ENCODE results near the gene ZNG1E.
A peak's percentile ranks its signal among the peaks of the same experiment; 100 is the strongest.
"Not testable (repeated sequence)": the region's sequence is repeated elsewhere in the genome, so short reads cannot be mapped to it uniquely, and the experiment has no call there.

ZNG1E gene

GRCh38 chr9:65675589-65676021 is at the start of gene ZNG1E:
Gene ZNG1E, plus strand, starts transcription at chr9:65675928. Its CDS starts 49 bp downstream, at chr9:65675977.
- not testable (repeated sequence) for H3K9me3 ChIP-seq (ENCODE audit: control insufficient read depth in 1 of 2, low read length in 2 of 2); H3K36me3 ChIP-seq (ENCODE audit: control insufficient read depth in 1 of 2, insufficient read depth in 2 of 2, low read length in 2 of 2); H3K27me3 ChIP-seq (ENCODE audit: control insufficient read depth in 1 of 2, insufficient read depth in 2 of 2, low read length in 2 of 2); H3K4me1 ChIP-seq (ENCODE audit: control insufficient read depth in 1 of 2, insufficient read depth in 2 of 2, low read length in 2 of 2)
- H3K27ac ChIP-seq (ENCODE audit: low read depth, low read length), result peak within 1 kb of the TSS; percentile 32
- peak within 1 kb of the TSS; percentile 24 to 58 for H3K4me3 ChIP-seq (ENCODE audit: low read depth in 1 of 2, low read length in 2 of 2)
- peak within 1 kb of the TSS in 1 of 2 donors; percentile 33 for H3K9ac ChIP-seq (ENCODE audit: low read depth in 1 of 2, low read length in 2 of 2)

GRCh38 chr9:65673579-65673978 is 2.1 kb upstream of the ZNG1E start:
- H3K27ac ChIP-seq (ENCODE audit: low read depth, low read length); H3K4me1 ChIP-seq (ENCODE audit: control insufficient read depth in 1 of 2, insufficient read depth in 2 of 2, low read length in 2 of 2); H3K9ac ChIP-seq (ENCODE audit: low read depth in 1 of 2, low read length in 2 of 2); H3K4me3 ChIP-seq (ENCODE audit: low read depth in 1 of 2, low read length in 2 of 2); H3K27me3 ChIP-seq (ENCODE audit: control insufficient read depth in 1 of 2, insufficient read depth in 2 of 2, low read length in 2 of 2); H3K9me3 ChIP-seq (ENCODE audit: control insufficient read depth in 1 of 2, low read length in 2 of 2); H3K36me3 ChIP-seq (ENCODE audit: control insufficient read depth in 1 of 2, insufficient read depth in 2 of 2, low read length in 2 of 2): not testable (repeated sequence)

DNA sequence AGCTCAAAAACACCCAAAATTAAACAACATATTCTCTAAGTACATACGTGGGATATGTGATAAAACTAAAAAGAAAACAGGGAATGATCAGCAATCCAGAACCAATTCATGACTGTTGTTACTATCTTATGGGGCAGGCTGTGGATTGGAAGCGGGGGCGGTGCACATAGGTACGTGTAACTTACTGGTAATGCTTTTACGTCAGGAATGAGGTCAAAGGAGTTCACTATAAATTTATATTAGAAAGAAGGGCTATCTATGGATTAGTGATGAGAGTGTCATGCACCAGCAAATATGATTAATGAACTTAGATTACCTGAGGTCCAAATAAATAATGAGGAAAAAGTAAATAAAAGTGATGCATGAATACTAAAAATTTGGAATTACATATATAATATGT is 710 bp upstream of the ZNG1E start:
- H3K4me3 ChIP-seq (ENCODE audit: low read depth in 1 of 2, low read length in 2 of 2); H3K9ac ChIP-seq (ENCODE audit: low read depth in 1 of 2, low read length in 2 of 2); H3K4me1 ChIP-seq (ENCODE audit: control insufficient read depth in 1 of 2, insufficient read depth in 2 of 2, low read length in 2 of 2); H3K36me3 ChIP-seq (ENCODE audit: control insufficient read depth in 1 of 2, insufficient read depth in 2 of 2, low read length in 2 of 2); H3K9me3 ChIP-seq (ENCODE audit: control insufficient read depth in 1 of 2, low read length in 2 of 2); H3K27ac ChIP-seq (ENCODE audit: low read depth, low read length); H3K27me3 ChIP-seq (ENCODE audit: control insufficient read depth in 1 of 2, insufficient read depth in 2 of 2, low read length in 2 of 2): not testable (repeated sequence)

- H3K4me1 ChIP-seq (ENCODE audit: control insufficient read depth in 1 of 2, insufficient read depth in 2 of 2, low read length in 2 of 2); H3K27ac ChIP-seq (ENCODE audit: low read depth, low read length); H3K27me3 ChIP-seq (ENCODE audit: control insufficient read depth in 1 of 2, insufficient read depth in 2 of 2, low read length in 2 of 2); H3K4me3 ChIP-seq (ENCODE audit: low read depth in 1 of 2, low read length in 2 of 2); H3K36me3 ChIP-seq (ENCODE audit: control insufficient read depth in 1 of 2, insufficient read depth in 2 of 2, low read length in 2 of 2); H3K9ac ChIP-seq (ENCODE audit: low read depth in 1 of 2, low read length in 2 of 2); H3K9me3 ChIP-seq (ENCODE audit: control insufficient read depth in 1 of 2, low read length in 2 of 2): not testable (repeated sequence)
Measured at GRCh38 chr9:65676389-65676788, 661 bp downstream of the ZNG1E start.

DNA sequence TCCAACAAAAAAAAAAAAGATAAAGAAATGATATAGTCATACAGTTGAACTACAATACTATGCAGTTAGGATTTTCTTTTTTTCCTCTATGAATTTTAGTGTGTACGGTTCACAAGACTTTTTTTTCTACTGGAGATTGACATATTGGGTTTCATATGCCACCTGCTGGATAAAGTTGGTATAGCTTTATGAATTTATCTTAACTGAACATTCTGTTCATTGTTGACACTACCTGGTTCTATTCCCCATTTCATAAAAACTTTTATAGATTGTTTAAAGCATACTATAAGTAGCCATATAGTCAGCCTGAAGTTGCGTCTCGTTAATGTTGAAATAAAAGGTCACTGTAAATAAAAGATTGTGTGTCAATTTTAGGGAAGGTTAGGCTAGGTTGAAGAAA is 2.8 kb downstream of the ZNG1E start:
- H3K27ac ChIP-seq (ENCODE audit: low read depth, low read length); H3K4me1 ChIP-seq (ENCODE audit: control insufficient read depth in 1 of 2, insufficient read depth in 2 of 2, low read length in 2 of 2); H3K27me3 ChIP-seq (ENCODE audit: control insufficient read depth in 1 of 2, insufficient read depth in 2 of 2, low read length in 2 of 2); H3K4me3 ChIP-seq (ENCODE audit: low read depth in 1 of 2, low read length in 2 of 2); H3K9ac ChIP-seq (ENCODE audit: low read depth in 1 of 2, low read length in 2 of 2); H3K36me3 ChIP-seq (ENCODE audit: control insufficient read depth in 1 of 2, insufficient read depth in 2 of 2, low read length in 2 of 2); H3K9me3 ChIP-seq (ENCODE audit: control insufficient read depth in 1 of 2, low read length in 2 of 2): not testable (repeated sequence)

DNA sequence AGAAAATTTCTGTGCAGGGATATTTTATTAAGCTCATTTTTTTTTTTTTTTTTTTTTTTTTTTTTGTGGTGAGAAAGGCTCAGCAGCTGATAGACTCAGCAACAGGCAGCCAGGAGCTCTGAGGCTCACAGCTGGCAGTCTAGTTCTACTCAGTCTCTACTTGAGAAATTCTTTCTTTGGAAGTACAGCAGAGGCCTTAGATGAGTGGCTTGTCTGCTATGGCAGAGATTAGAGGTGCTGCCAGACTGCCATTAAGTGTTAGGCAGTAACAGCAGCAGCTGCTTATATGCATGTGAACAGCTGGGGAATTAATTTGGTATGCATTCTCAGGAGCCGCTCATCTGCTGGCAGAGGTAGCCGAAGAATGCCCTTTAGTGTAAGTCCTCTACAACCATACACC is 27.8 kb downstream of the ZNG1E start:
- H3K9me3 ChIP-seq (ENCODE audit: control insufficient read depth in 1 of 2, low read length in 2 of 2); H3K27ac ChIP-seq (ENCODE audit: low read depth, low read length); H3K27me3 ChIP-seq (ENCODE audit: control insufficient read depth in 1 of 2, insufficient read depth in 2 of 2, low read length in 2 of 2); H3K4me1 ChIP-seq (ENCODE audit: control insufficient read depth in 1 of 2, insufficient read depth in 2 of 2, low read length in 2 of 2); H3K36me3 ChIP-seq (ENCODE audit: control insufficient read depth in 1 of 2, insufficient read depth in 2 of 2, low read length in 2 of 2); H3K4me3 ChIP-seq (ENCODE audit: low read depth in 1 of 2, low read length in 2 of 2); H3K9ac ChIP-seq (ENCODE audit: low read depth in 1 of 2, low read length in 2 of 2): not testable (repeated sequence)

- not testable (repeated sequence) for H3K27me3 ChIP-seq (ENCODE audit: control insufficient read depth in 1 of 2, insufficient read depth in 2 of 2, low read length in 2 of 2); H3K9ac ChIP-seq (ENCODE audit: low read depth in 1 of 2, low read length in 2 of 2); H3K9me3 ChIP-seq (ENCODE audit: control insufficient read depth in 1 of 2, low read length in 2 of 2); H3K4me3 ChIP-seq (ENCODE audit: low read depth in 1 of 2, low read length in 2 of 2); H3K27ac ChIP-seq (ENCODE audit: low read depth, low read length); H3K36me3 ChIP-seq (ENCODE audit: control insufficient read depth in 1 of 2, insufficient read depth in 2 of 2, low read length in 2 of 2); H3K4me1 ChIP-seq (ENCODE audit: control insufficient read depth in 1 of 2, insufficient read depth in 2 of 2, low read length in 2 of 2)
Measured at GRCh38 chr9:65714445-65714844, 38.7 kb downstream of the ZNG1E start.

- H3K9ac ChIP-seq (ENCODE audit: low read depth in 1 of 2, low read length in 2 of 2); H3K4me3 ChIP-seq (ENCODE audit: low read depth in 1 of 2, low read length in 2 of 2); H3K36me3 ChIP-seq (ENCODE audit: control insufficient read depth in 1 of 2, insufficient read depth in 2 of 2, low read length in 2 of 2); H3K27ac ChIP-seq (ENCODE audit: low read depth, low read length); H3K4me1 ChIP-seq (ENCODE audit: control insufficient read depth in 1 of 2, insufficient read depth in 2 of 2, low read length in 2 of 2); H3K27me3 ChIP-seq (ENCODE audit: control insufficient read depth in 1 of 2, insufficient read depth in 2 of 2, low read length in 2 of 2); H3K9me3 ChIP-seq (ENCODE audit: control insufficient read depth in 1 of 2, low read length in 2 of 2): not testable (repeated sequence)
Measured at GRCh38 chr9:65737096-65737564, 61.4 kb downstream of the ZNG1E start, which contains the start of gene FOXD4L4. Gene FOXD4L4, plus strand, starts transcription at chr9:65737146. Its CDS starts 0 bp downstream, at chr9:65737146.

DNA sequence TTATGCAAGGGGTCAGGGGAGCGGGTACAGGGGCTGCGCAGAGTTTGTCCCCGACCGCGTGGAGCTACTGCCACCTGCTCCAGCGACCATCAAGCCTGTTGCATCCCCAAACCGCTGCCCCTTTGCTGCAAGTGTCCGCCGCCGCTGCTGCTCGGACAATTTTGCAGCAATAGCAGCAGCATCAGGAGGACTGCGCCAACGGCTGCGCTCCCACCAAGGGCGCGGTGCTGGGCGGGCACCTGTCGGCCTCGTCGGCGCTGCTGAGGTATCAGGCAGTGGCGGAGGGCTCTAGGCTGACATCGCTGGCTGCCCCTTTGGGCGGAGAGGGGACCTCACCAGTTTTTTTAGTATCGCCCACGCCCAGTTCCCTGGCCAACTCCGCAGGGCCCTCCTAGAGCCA is 62.4 kb downstream of the ZNG1E start:
- H3K9ac ChIP-seq (ENCODE audit: low read depth in 1 of 2, low read length in 2 of 2); H3K4me3 ChIP-seq (ENCODE audit: low read depth in 1 of 2, low read length in 2 of 2); H3K27me3 ChIP-seq (ENCODE audit: control insufficient read depth in 1 of 2, insufficient read depth in 2 of 2, low read length in 2 of 2); H3K4me1 ChIP-seq (ENCODE audit: control insufficient read depth in 1 of 2, insufficient read depth in 2 of 2, low read length in 2 of 2); H3K27ac ChIP-seq (ENCODE audit: low read depth, low read length); H3K9me3 ChIP-seq (ENCODE audit: control insufficient read depth in 1 of 2, low read length in 2 of 2); H3K36me3 ChIP-seq (ENCODE audit: control insufficient read depth in 1 of 2, insufficient read depth in 2 of 2, low read length in 2 of 2): not testable (repeated sequence)

Data from duodenal mucosa (tissue), 2 donors.